GM23338 (cell line): ENCODE measurements around the gene DENND5A. TPM values are rescaled to one million over a fixed set of nuclear protein-coding genes. Genes with fewer than 3 reads are reported as not detected.
A peak's percentile ranks its signal among the peaks of the same experiment; 100 is the strongest.

ENCODE experiments used
- ATAC-seq: fragments of 200-7000 bp; cut with Tn5 transposase; 3 replicates; pipeline ENCODE4 v1.9.1; 2020
- DNase-seq: peaks from one replicate; pipeline ENCODE4 v3.0.0-alpha.2; 2015; ENCODE audit warnings: low spot score
- H2AFZ ChIP-seq: fragments of 200-600 bp; sonication (generic); 2 replicates; pipeline ENCODE4 v1.8.0; 2016; ENCODE audit warnings: antibody characterized with exemption, mild to moderate bottlenecking, moderate library complexity
- H3F3A ChIP-seq: fragments of 200-600 bp; sonication (generic); replicated peaks from 2 replicates; pipeline ENCODE4 v1.8.0; 2017; ENCODE audit warnings: antibody characterized with exemption, mixed run types, low read depth
- H3K27ac ChIP-seq: fragments of 200-600 bp; sonication (generic); 2 replicates; pipeline ENCODE4 v1.6.1; 2016; ENCODE audit warnings: low read depth
- H3K27me3 ChIP-seq: fragments of 200-600 bp; sonication (generic); 2 replicates; pipeline ENCODE4 v1.8.0; 2016; ENCODE audit warnings: mild to moderate bottlenecking, mixed run types, moderate library complexity; ENCODE audit not compliant: insufficient read depth
- H3K36me3 ChIP-seq: fragments of 200-600 bp; sonication (generic); 2 replicates; pipeline ENCODE4 v1.8.0; 2016; ENCODE audit warnings: mild to moderate bottlenecking; ENCODE audit not compliant: insufficient read depth
- H3K4me1 ChIP-seq: fragments of 200-600 bp; sonication (generic); 2 replicates; pipeline ENCODE4 v1.8.0; 2016; ENCODE audit warnings: mild to moderate bottlenecking, moderate library complexity; ENCODE audit not compliant: insufficient read depth
- H3K4me2 ChIP-seq: fragments of 200-600 bp; sonication (generic); 2 replicates; pipeline ENCODE4 v1.7.1; 2017; ENCODE audit warnings: mixed run types
- H3K4me3 ChIP-seq: fragments of 200-600 bp; sonication (generic); 2 replicates; pipeline ENCODE4 v1.6.1; 2016; ENCODE audit warnings: mixed run types
- H3K79me2 ChIP-seq: fragments of 200-600 bp; sonication (generic); replicated peaks from 2 replicates; pipeline ENCODE4 v1.8.0; 2017; ENCODE audit warnings: mild to moderate bottlenecking; ENCODE audit not compliant: insufficient read depth
- H3K9me2 ChIP-seq: fragments of 200-600 bp; sonication (generic); 2 replicates; pipeline ENCODE4 v1.8.0; 2017; ENCODE audit not compliant: insufficient read depth
- H4K20me1 ChIP-seq: fragments of 200-600 bp; sonication (generic); replicated peaks from 2 replicates; pipeline ENCODE4 v1.8.0; 2017; ENCODE audit warnings: mild to moderate bottlenecking; ENCODE audit not compliant: insufficient read depth
- H3K27ac Mint-ChIP-seq: 2 replicates; pipeline ENCODE4 v1.8.0; 2020; ENCODE audit warnings: inconsistent platforms, mild to moderate bottlenecking, moderate library complexity, mixed read lengths
- H3K27me3 Mint-ChIP-seq: 3 replicates; pipeline ENCODE4 v1.8.0; 2022; ENCODE audit warnings: low read depth, mild to moderate bottlenecking, moderate library complexity, mixed read lengths, inconsistent platforms; ENCODE audit not compliant: insufficient read depth, poor library complexity
- H3K36me3 Mint-ChIP-seq: 3 replicates; pipeline ENCODE4 v1.8.0; 2021; ENCODE audit warnings: low read depth, mild to moderate bottlenecking, inconsistent platforms, moderate library complexity, mixed read lengths
- H3K4me1 Mint-ChIP-seq: 3 replicates; pipeline ENCODE4 v1.8.0; 2020; ENCODE audit warnings: mild to moderate bottlenecking, inconsistent platforms, mixed read lengths
- H3K4me3 Mint-ChIP-seq: 3 replicates; pipeline ENCODE4 v1.8.0; 2021; ENCODE audit warnings: moderate library complexity, mild to moderate bottlenecking, inconsistent platforms, mixed read lengths
- H3K9me3 Mint-ChIP-seq: 3 replicates; pipeline ENCODE4 v1.8.0; 2020; ENCODE audit warnings: moderate library complexity, mild to moderate bottlenecking, inconsistent platforms, mixed read lengths
- CREB1 ChIP-seq: fragments of 250-450 bp; sonication (Bioruptor Pico); IDR thresholded peaks from 2 replicates; pipeline ENCODE4 v1.5.0; 2020; ENCODE audit warnings: low read depth, mild to moderate bottlenecking, moderate library complexity
- CTCF ChIP-seq, 2 experiments: fragments of 200-600 bp in 1 of 2; sonication (generic) in 1 of 2; conservative IDR thresholded peaks; 2 replicates each; pipeline versions ENCODE4 v1.5.1 to v1.6.1; 2016 to 2017; ENCODE audit warnings: antibody characterized with exemption in 2 of 2, low read depth in 2 of 2, mild to moderate bottlenecking in 2 of 2, moderate library complexity in 1 of 2
- ETS1 ChIP-seq: IDR thresholded peaks from 2 replicates; pipeline ENCODE4 v1.6.1; 2016; ENCODE audit warnings: antibody characterized with exemption
- EZH2 ChIP-seq: fragments of 200-600 bp; sonication (generic); IDR thresholded peaks from one replicate; pipeline ENCODE4 v1.8.0; 2017; ENCODE audit warnings: antibody characterized with exemption, mild to moderate bottlenecking, low read depth; ENCODE audit not compliant: unreplicated experiment
- NANOG ChIP-seq: IDR thresholded peaks from 2 replicates; pipeline ENCODE4 v1.6.1; 2016; ENCODE audit warnings: antibody characterized with exemption, borderline replicate concordance
- REST ChIP-seq: IDR thresholded peaks from one replicate; pipeline ENCODE4 v1.6.1; 2018; ENCODE audit warnings: antibody characterized with exemption; ENCODE audit not compliant: unreplicated experiment
- STAT1 ChIP-seq: IDR thresholded peaks from one replicate; pipeline ENCODE4 v1.6.1; 2016; ENCODE audit warnings: antibody characterized with exemption; ENCODE audit not compliant: unreplicated experiment
- ZNF114 ChIP-seq: fragments of 250-450 bp; sonication (Bioruptor Pico); IDR thresholded peaks from 2 replicates; pipeline ENCODE4 v1.5.0; 2020; ENCODE audit warnings: mild to moderate bottlenecking, moderate library complexity
- ZNF331 ChIP-seq: fragments of 250-450 bp; sonication (Bioruptor Pico); IDR thresholded peaks from 2 replicates; pipeline ENCODE4 v1.5.0; 2020; ENCODE audit warnings: low read depth, mild to moderate bottlenecking, moderate library complexity
- ZNF462 ChIP-seq: fragments of 250-450 bp; sonication (Bioruptor Pico); IDR thresholded peaks from 2 replicates; pipeline ENCODE4 v1.5.0; 2020; ENCODE audit warnings: mild to moderate bottlenecking, moderate library complexity
- polyA plus RNA-seq: library from polyadenylated mRNA; unstranded; fragments of >200 nt; fragmentation: Nextera tagmentation; extraction: Ambion mirVana; gene quantifications from 2 replicates; pipeline ENCODE4 v1.2.1, GENCODE V29; 2016
- total RNA-seq: library from RNA; depleted of rRNA; stranded (reverse); fragments of >200 nt; shearing (Covaris generic); gene quantifications from 2 replicates; pipeline ENCODE4 v1.2.3, GENCODE V29; 2014

DENND5A gene
- total and polyA plus RNA-seq, 2 experiments from 2014 or later: 28.1 to 56.3 TPM

GRCh38 chr11:9219572-9219971 lies 45.6 kb downstream of the DENND5A start (continued):
- TF ChIP-seq CTCF (conservative IDR thresholded peaks at IDR 0.05; ENCODE audit: low read depth in 2 of 2): no peak

GRCh38 chr11:9219115-9219514 lies 46.0 kb downstream of the DENND5A start:
- no peak overlapping the region for H2AFZ ChIP-seq
- Mint-ChIP-seq H3K36me3 (no peaks in the 10 kb centered on the region), H3K27me3 (peaks cover 7% of the 10 kb centered on the region), H3K27ac (0 out of 2 replicates have a peak overlapping the region, but pooled peaks have one; percentile 29), H3K9me3 (no peaks in the 10 kb centered on the region), H3K4me1 (peaks cover 12% of the 10 kb centered on the region), H3K4me3 (no peak overlapping the region)
- H3F3A ChIP-seq: no peaks in the 10 kb centered on the region
- H3K4me2 ChIP-seq: no peak overlapping the region
- no peak for DNase-seq
- H3K36me3 ChIP-seq: no peaks in the 10 kb centered on the region
- peaks cover 9% of the 10 kb centered on the region for H4K20me1 ChIP-seq
- peaks cover 10% of the 10 kb centered on the region; the same call in 1 of the 2 replicates for H3K4me1 ChIP-seq
- H3K9me2 ChIP-seq: no peaks in the 10 kb centered on the region
- no peak for ATAC-seq
- TF ChIP-seq NANOG: no peak
- no peak for TF ChIP-seq CTCF (conservative IDR thresholded peaks at IDR 0.05; ENCODE audit: low read depth in 2 of 2)
- no peak for TF ChIP-seq ZNF331 (CRISPR knock-in tag)
- TF ChIP-seq ZNF114 (CRISPR knock-in tag): no peak
- TF ChIP-seq CREB1 (CRISPR knock-in tag): no peak
- no peak for TF ChIP-seq STAT1
- no peak for TF ChIP-seq REST
- TF ChIP-seq ZNF462 (CRISPR knock-in tag): no peak
- TF ChIP-seq EZH2: no peak
- no peak for TF ChIP-seq ETS1
- H3K27ac ChIP-seq: peak overlapping the region; percentile 24; the same call in 1 of the 2 replicates
- H3K79me2 ChIP-seq: peaks cover 99% of the 10 kb centered on the region
- H3K4me3 ChIP-seq: no peak overlapping the region
- no peaks in the 10 kb centered on the region for H3K27me3 ChIP-seq
